PFSK-1 (cell line): ENCODE results near the gene DMRT2. TPM values are rescaled to one million over a fixed set of nuclear protein-coding genes. Genes with fewer than 3 reads are reported as not detected.

Experiments
- FOXP2 ChIP-seq: optimal IDR thresholded peaks from 2 replicates; pipeline ENCODE3; 2011; ENCODE audit warnings: borderline replicate concordance, control low read depth, inconsistent platforms; ENCODE audit not compliant: insufficient read depth; ENCODE audit errors: extremely low read length, extremely low read depth
- POLR2AphosphoS5 ChIP-seq: IDR thresholded peaks from 2 replicates; pipeline ENCODE4 v1.6.1; 2012; ENCODE audit warnings: low read depth, mild to moderate bottlenecking, control low read depth, low read length, moderate library complexity
- REST ChIP-seq, 2 experiments: IDR thresholded peaks; 2 replicates each; pipeline versions ENCODE4 v1.6.1 to v1.8.0; 2011 to 2012; ENCODE audit warnings: low read depth in 2 of 2, low read length in 2 of 2, control low read depth in 1 of 2, inconsistent platforms in 1 of 2, mild to moderate bottlenecking in 1 of 2, moderate library complexity in 1 of 2; ENCODE audit not compliant: insufficient read depth in 1 of 2
- SIN3A ChIP-seq: IDR thresholded peaks from 2 replicates; pipeline ENCODE4 v1.6.1; 2012; ENCODE audit warnings: mild to moderate bottlenecking, low read length, moderate library complexity, borderline replicate concordance; ENCODE audit not compliant: insufficient read depth
- TAF1 ChIP-seq: IDR thresholded peaks from 2 replicates; pipeline ENCODE4 v1.6.1; 2012; ENCODE audit warnings: low read length, control low read depth, borderline replicate concordance; ENCODE audit not compliant: insufficient read depth
- polyA plus RNA-seq: library from polyadenylated mRNA; unstranded; fragments of >200 nt; gene quantifications from one replicate; pipeline ENCODE4 v1.2.1, GENCODE V29; 2012; ENCODE audit warnings: low read depth, missing spikeins; ENCODE audit not compliant: insufficient read length

Gene DMRT2
- polyA plus RNA-seq: not detected

- no peak for TF ChIP-seq SIN3A
- TF ChIP-seq TAF1: no peak
- no peak for TF ChIP-seq REST (IDR thresholded peaks at IDR 0.05; ENCODE audit: insufficient read depth in 1 of 2, low read depth in 2 of 2, low read length in 2 of 2)
- TF ChIP-seq FOXP2: no peak
- TF ChIP-seq POLR2AphosphoS5: no peak
Measured at GRCh38 chr9:1050125-1050895, at the start of gene DMRT2. Gene DMRT2 (plus strand): TSS chr9:1050357. CDS start chr9:1051614, 1,257 bp downstream.

GRCh38 chr9:1001838-1002237 lies 48.3 kb upstream of the DMRT2 start:
- TF ChIP-seq SIN3A: no peak
- no peak for TF ChIP-seq FOXP2

- TF ChIP-seq TAF1 (no peak), SIN3A (no peak), REST (IDR thresholded peaks at IDR 0.05; ENCODE audit: insufficient read depth in 1 of 2, low read depth in 2 of 2, low read length in 2 of 2) (no peak), POLR2AphosphoS5 (no peak), FOXP2 (no peak)
Measured at GRCh38 chr9:1002678-1003077, 47.5 kb upstream of the DMRT2 start.

GRCh38 chr9:1005043-1005667 lies 45.0 kb upstream of the DMRT2 start:
- no peak for TF ChIP-seq TAF1
- TF ChIP-seq POLR2AphosphoS5: no peak
- TF ChIP-seq SIN3A: no peak
- no peak for TF ChIP-seq REST (IDR thresholded peaks at IDR 0.05; ENCODE audit: insufficient read depth in 1 of 2, low read depth in 2 of 2, low read length in 2 of 2)
- no peak for TF ChIP-seq FOXP2

- TF ChIP-seq TAF1 (no peak), POLR2AphosphoS5 (no peak), FOXP2 (no peak), SIN3A (no peak), REST (IDR thresholded peaks at IDR 0.05; ENCODE audit: insufficient read depth in 1 of 2, low read depth in 2 of 2, low read length in 2 of 2) (no peak)
Measured at GRCh38 chr9:1007312-1007711, 42.8 kb upstream of the DMRT2 start.
